Vein endothelial cell (primary cell): ENCODE measurements around the gene DDX27. TPM values are rescaled to one million over a fixed set of nuclear protein-coding genes. Genes with fewer than 3 reads are reported as not detected.

ENCODE experiments used
- small RNA-seq: library from RNA; depleted of rRNA; stranded (forward); fragments of <200 nt; gene quantifications from one replicate; pipeline ENCODE3, GENCODE V24; 2012
- total RNA-seq: library from RNA; depleted of rRNA; stranded (reverse); fragments of >200 nt; gene quantifications from 2 replicates; pipeline ENCODE4 v1.2.3, GENCODE V29; 2012

Gene DDX27
- total RNA-seq = 24.2 and 25.9 TPM in 2 replicates

GRCh38 chr20:49219091-49219923 lies at the start of gene DDX27:
Gene DDX27 (plus strand): TSS chr20:49219416. CDS start chr20:49219449, 33 bp downstream.

GRCh38 chr20:49187851-49188641 lies 31.2 kb upstream of the DDX27 start, which contains the start of gene STAU1:
Gene STAU1 (minus strand): TSS chr20:49188334. CDS start chr20:49166201, 22,133 bp downstream.

GRCh38 chr20:49278036-49278817 lies 59.0 kb downstream of the DDX27 start, which contains the start of gene ZNFX1:
Gene ZNFX1 (minus strand): TSS chr20:49278057. CDS start chr20:49275839, 2,218 bp downstream.

Small RNAs within 50 kb of the gene (small RNA-seq; reads per million reads assigned to genes)
- gene SNORD12B = 469 reads per million, percentile 99 among the genes with 10 or more reads in this experiment
- gene SNORD12C = 304 reads per million, percentile 99 among the genes with 10 or more reads in this experiment

Other genes with a start within 250 kb of the DDX27 start
- 91.1 and 161 TPM in 2 replicates for gene CSE1L, start 173.1 kb upstream of the DDX27 start, total RNA-seq
- 80.3 and 84.3 TPM in 2 replicates for gene STAU1, start 31.1 kb upstream of the DDX27 start, total RNA-seq
- gene ZNFX1, start 58.6 kb downstream of the DDX27 start, total RNA-seq = 58.0 and 62.7 TPM in 2 replicates